GM20000 (cell line): ENCODE results near the gene TAF10.

ENCODE experiments used
- DNase-seq: peaks from one replicate; pipeline ENCODE4 v3.0.0; 2012; ENCODE audit warnings: low spot score
- TF ChIP-seq, protein P1 (sequence below): IDR thresholded peaks from 2 replicates; pipeline ENCODE4 v1.5.1; 2012; ENCODE audit warnings: mild to moderate bottlenecking, control low read depth; ENCODE audit errors: extremely low read depth, missing control alignments

TAF10 gene

DNA sequence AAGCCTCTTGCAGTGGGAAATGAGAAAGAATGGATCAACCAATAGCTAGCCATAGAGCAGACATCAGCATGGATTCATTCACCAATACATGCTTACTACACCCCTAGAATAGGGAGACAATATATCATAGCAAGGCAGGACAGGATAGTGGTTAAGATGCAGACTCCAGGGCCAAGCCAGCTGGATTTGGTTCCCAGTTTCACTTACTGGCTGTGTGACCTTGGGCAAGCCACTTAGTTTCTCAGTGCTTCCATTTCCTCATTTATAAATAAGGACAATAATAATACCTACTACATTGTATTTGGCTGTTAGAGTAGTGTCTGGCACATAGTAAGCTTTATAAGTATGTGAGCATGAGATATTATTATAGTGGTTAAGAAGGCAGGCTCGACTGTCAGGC lies 36.5 kb upstream of the TAF10 start:
- TF ChIP-seq, protein P1, sequence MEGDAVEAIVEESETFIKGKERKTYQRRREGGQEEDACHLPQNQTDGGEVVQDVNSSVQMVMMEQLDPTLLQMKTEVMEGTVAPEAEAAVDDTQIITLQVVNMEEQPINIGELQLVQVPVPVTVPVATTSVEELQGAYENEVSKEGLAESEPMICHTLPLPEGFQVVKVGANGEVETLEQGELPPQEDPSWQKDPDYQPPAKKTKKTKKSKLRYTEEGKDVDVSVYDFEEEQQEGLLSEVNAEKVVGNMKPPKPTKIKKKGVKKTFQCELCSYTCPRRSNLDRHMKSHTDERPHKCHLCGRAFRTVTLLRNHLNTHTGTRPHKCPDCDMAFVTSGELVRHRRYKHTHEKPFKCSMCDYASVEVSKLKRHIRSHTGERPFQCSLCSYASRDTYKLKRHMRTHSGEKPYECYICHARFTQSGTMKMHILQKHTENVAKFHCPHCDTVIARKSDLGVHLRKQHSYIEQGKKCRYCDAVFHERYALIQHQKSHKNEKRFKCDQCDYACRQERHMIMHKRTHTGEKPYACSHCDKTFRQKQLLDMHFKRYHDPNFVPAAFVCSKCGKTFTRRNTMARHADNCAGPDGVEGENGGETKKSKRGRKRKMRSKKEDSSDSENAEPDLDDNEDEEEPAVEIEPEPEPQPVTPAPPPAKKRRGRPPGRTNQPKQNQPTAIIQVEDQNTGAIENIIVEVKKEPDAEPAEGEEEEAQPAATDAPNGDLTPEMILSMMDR: no peak
- DNase-seq: no peak

DNA sequence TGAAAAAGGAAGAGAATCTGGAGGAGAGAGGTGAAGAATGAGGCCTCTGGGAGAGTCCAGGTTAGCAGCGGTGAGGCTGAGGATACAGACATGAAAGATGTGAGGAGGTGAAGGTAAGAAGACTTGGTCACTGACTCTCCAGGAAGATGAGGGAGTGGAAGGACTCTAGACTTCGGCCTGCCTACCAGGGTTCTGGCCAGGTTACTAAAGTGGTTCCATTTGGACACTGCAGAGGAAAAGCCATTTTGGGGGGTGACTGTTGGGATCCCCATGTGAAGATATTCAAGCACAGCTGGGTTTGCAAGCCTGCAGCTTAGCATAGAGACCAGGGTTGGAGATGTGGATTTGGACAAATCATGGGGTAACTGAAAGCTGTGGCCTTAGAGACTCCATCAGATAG lies 35.8 kb upstream of the TAF10 start:
- no peak for DNase-seq
- TF ChIP-seq, protein P1: no peak

DNA sequence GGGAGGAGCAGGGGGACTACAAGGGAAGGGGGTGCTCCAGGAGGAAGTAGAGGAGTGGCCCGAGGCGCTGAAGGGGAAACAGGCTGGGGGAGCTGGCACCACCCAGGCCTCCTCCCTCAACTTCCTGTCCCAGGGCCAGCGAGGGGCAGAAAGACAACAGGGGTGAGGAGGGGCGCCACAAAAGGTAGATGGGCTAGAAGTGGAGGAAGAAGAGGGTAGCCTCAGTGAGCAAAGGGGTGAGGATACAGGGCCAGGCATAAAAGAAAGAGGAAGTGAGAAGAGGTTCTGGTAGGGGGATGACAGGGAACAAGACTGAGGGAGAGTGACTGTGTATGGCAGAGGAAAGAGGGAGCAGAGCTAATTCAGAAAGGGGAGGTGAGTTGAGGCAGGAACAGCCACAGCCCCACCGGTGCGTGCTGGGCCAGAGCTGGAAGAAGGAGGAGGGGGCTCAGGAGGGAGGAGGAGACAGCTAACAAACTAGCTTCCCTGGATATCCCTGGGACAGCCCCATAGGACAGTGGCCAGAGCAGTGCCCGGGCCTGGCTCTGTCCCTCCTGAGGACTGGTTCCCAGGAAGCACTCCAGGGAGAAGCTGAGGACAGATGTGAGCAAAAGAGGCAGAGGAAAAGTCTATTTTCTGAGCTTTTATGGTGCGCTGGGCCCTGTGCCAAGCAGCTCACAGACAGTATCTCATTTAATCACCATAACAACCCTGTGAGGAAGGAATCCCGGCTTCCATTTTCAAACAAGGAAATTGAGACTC lies 35.1 kb upstream of the TAF10 start:
- peak; percentile 81 for DNase-seq
- TF ChIP-seq, protein P1: no peak

GRCh38 chr11:6646576-6646917 lies 34.5 kb upstream of the TAF10 start:
- no peak for DNase-seq
- TF ChIP-seq, protein P1: no peak

GRCh38 chr11:6646071-6646470 lies 34.1 kb upstream of the TAF10 start:
- TF ChIP-seq, protein P1: no peak
- DNase-seq: no peak

DNA sequence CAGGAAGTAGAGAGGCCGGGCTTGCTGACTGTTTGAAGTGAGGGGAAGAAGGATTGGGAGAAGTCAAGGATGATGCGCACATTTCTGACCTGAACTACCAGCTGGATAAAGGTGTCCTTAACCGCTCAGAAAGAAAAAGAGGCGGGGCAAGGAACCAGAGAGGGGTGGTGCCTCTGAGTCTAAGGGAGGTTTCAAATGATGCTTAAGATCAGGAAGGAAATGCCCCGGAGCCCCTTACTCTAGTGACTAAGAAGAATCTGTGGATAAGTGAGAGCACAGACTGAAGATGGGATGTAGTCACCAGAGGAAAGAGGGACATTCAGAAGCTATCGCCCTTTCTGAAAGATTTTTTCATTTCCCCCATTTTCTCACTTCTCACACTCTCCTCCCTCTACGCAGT lies 30.9 kb upstream of the TAF10 start:
- TF ChIP-seq, protein P1: no peak

DNA sequence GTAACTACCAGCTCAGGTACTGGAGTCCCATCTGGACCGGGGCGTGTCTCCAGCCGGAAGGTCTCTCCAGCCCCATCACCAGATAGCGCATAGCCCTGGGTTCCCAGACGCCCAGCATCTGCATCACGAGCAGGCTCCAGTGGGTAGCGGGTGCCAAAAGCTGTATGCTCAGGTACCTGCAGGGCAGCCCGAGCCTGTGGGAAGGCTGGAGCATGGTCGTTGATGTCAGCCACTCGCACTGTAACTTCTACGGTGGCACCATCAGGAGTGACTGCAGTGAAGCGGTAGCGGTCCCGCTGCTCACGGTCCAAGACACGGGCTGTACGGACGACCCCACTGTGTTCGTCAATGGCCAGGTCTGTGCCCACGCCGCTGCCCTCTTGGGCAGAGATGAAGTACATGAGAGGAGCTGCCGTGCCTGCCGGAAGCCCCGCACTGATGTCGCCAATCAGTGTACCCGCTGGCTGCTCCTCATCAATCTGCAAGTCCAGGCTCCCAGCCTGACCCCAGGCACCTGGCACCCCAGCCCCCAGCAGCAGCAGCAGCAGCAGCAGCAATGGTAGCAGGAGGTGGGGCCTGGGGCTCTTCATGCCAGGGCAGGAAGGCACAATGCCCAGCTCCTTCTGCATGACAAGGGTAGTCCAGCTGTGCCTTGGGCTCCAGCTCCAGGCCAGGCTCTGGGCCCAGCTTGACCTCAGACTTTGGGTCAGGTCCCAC lies 29.1 kb upstream of the TAF10 start:
- DNase-seq: no peak
- TF ChIP-seq, protein P1: no peak

More for the DNA sequence above, 30.9 kb upstream of the TAF10 start:
- no peak for DNase-seq
